Peyer's patch (tissue), 4 donors: ENCODE measurements around the gene NSG1.

Source experiments
- CTCF ChIP-seq, 6 experiments: fragments of 450-650 bp in 4 of 6; fragments of 200-600 bp in 2 of 6; sonication (generic) in 1 of 6; IDR thresholded peaks; one replicate each; pipeline ENCODE4 v1.5.1; 2017 to 2019; ENCODE audit warnings: antibody characterized with exemption in 6 of 6, mild to moderate bottlenecking in 3 of 6, moderate library complexity in 1 of 6
- POLR2A ChIP-seq, 2 donors: fragments of 450-650 bp; IDR thresholded peaks; one replicate each; pipeline ENCODE4 v1.5.1; 2017; ENCODE audit warnings: antibody characterized with exemption in 2 of 2, mild to moderate bottlenecking in 2 of 2, moderate library complexity in 2 of 2

- TF ChIP-seq CTCF (IDR thresholded peaks at IDR 0.05) (no peak), POLR2A (IDR thresholded peaks at IDR 0.05) (no peak)
Observed at GRCh38 chr4:4425696-4426095, 38.8 kb downstream of the NSG1 start.
